DMS 273 (cell line): ENCODE results near the gene DNAAF5.

Experiments
- DNase-seq: peaks from one replicate; lab custom pipeline; 2025; ENCODE audit not compliant: unreplicated experiment; lab: John Stamatoyannopoulos, UW

Gene DNAAF5

GRCh38 chr7:706721-707120 lies 19.8 kb upstream of the DNAAF5 start:
- no peak for DNase-seq

DNA sequence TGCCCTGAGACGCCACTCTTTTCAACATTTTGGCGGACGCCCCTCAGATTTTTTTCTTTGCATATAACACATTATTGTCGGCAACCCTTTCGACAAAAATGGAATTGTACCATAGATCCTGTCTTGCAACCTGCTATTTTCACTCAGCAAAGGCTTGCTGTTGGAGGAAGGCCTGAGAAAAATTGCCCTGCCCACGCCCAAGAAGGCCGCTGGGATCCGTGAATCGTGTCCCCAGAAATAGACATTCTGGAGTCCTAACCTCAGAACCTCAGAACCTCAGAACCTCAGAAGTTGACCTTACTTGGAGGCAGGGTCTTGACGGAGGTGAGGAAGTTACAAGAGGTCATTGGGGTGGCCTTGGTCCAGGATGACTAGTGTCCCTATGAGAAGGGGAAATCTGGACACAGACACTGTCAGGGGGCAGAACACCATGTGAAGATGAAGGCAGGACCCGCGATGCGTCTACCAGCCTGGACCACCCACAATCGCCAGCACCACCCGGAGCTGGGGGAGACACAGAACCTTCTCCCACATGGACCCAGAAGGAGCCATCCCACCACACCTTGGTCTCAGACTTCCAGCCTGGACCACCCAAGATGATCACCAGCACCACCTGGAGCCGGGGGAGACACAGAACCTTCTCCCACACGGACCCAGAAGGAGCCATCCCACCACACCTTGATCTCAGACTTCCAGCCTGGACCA lies 19.1 kb upstream of the DNAAF5 start:
- DNase-seq = no peak

- DNase-seq = no peak
Observed at GRCh38 chr7:710161-710560, 16.3 kb upstream of the DNAAF5 start.

DNA sequence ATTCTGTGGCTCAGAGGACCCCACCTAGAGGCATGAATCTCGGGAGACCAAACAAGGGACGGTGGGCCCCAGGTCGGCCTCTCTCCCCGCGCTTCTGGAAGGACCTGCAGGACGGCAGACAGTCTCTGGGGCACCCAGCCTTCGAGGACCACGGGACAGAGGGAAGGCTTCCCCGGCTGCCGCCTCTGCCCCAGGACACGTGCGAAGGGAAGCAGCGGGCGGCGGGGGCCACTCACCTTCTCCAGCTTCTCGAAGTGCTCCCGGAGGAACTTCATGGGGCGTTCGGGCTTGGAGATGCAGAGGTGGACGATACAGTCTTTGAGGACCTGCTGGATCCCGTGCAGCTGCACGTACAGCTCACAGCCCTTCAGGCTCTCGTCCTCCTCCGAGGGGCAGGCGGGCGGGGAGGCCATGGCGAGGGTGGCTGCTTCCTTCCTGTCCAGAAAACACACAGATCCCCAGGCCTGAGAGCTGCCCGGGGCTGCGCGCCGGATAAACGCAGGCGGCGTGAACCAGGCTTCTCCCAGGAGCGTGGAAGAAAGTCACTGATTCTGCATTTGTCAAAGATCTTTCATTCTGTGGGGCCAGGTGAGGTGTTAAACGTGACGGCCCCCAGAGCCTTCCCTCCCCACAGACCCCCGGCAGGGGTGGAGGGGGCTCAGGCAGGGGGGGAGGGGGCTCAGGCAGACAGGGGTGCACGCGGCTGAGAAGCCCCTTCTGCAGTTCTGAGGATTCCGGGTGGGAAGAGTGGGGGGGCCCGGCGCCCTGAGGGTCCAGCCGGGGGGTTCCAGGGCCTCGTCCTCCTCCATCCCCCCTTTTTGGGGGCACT lies 15.2 kb upstream of the DNAAF5 start:
- no peak for DNase-seq

DNA sequence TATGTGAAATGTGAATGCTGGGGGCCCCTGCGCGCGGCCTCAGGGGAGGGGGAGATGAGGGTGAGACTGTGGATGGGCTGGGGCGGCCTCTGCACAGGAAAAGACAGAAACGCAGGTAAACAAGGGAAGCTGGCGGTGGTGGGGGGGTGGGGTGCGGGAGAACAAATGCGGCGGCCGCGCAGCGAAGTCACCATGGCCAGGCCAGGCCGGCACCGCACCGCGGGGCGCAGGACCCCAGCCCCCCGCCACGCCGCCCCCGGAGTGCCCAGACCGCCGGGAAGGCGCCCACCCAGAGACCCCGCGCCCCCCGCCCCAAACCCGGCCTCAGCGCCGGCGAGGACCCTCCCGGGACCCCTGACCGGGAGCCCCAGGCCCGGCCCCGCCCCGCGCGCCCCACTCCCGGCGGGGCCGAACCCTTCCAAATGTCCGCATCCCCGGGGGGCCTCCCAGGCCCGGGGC lies 14.5 kb upstream of the DNAAF5 start:
- DNase-seq = no peak

- DNase-seq = peak; percentile 55
Observed at GRCh38 chr7:712381-713138, 13.9 kb upstream of the DNAAF5 start.

DNA sequence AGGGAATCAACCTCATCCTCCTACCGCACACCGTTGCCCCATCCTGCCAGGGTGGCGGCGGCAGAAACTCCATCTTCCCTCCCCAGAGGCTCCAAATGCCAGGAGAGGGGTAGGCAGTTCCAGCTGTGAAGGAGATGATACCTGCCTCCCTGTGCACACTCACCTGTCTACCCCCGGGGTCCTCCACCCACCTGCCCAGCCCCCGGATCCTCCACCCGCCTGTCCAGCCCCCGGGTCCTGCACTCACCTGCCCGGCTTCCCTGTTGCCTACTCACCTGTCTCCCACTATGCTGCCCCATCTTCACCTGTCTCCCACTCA lies 13.4 kb upstream of the DNAAF5 start:
- no peak for DNase-seq

DNA sequence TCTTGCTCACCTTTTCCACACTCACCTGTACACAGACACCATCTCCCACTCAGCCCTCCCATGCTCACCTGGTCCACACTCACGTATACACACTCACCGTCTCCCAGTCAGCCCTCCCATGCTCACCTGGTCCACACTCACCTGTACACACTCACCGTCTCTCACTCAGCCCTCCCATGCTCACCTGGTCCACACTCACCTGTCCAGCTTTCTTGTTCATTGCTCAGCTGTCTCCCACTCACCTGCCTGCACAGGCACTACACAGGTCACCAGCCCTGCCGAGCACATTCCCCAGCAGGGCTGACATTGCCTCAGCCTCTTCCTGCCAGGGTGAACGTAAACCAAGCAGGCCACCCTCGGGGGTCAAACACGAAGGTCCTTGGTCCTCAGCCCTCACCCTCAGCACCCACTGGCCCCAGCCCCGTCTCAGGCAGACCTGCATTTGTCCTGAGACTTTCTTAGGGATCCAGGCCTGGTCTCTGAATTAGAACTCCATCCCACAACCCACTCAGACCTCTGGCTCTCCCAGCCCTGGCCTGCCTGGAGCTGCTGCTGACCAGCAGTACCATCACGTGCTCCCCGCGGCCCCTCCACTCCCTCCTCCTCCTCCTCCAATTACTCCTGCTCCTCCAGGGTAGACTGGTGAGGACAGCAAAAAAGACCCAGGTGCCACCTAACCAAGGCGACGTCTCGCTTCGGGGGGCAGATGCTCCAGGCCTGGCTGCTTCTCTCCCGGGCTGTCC lies 12.8 kb upstream of the DNAAF5 start:
- no peak for DNase-seq

- DNase-seq = no peak
Observed at GRCh38 chr7:714251-714671, 12.2 kb upstream of the DNAAF5 start.

DNA sequence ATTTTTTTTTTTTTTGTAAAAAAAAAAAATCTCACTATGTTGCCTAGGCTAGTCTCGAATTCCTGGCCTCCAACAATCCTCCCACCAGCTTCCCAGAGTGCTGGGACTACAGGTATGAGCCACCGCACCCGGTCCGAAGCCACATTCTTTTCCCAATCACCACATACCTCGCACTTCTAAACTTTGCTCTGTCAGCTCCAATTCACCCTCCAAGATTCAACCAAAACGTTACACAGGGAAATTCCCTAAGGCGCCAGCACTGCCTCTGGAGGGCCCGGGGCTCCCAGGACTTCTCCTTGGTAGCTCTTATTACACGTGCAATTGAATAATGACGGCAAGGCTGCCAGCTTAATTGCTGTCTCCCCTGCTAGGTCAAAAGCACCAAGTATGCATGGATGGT lies 10.3 kb upstream of the DNAAF5 start:
- DNase-seq = no peak

DNA sequence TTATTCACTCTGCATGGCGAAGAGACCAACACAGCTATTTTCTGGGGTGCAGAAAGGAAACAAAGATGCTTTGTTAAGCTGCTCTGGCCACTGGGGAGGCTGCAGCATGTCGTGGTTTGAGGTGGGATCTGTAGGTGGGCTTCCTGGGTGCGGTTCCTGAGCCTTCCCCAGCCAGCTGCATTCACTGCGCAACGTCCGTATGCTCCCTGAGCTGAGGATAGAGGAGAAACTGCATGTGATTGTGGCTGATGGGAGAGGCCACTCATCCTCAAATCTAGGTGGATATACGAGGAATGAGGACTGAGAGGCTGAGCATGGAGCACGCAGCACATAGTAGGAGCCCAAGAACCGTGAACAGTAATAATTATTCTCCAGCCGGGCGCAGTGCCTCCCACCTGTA lies 9.9 kb upstream of the DNAAF5 start:
- no peak for DNase-seq

DNA sequence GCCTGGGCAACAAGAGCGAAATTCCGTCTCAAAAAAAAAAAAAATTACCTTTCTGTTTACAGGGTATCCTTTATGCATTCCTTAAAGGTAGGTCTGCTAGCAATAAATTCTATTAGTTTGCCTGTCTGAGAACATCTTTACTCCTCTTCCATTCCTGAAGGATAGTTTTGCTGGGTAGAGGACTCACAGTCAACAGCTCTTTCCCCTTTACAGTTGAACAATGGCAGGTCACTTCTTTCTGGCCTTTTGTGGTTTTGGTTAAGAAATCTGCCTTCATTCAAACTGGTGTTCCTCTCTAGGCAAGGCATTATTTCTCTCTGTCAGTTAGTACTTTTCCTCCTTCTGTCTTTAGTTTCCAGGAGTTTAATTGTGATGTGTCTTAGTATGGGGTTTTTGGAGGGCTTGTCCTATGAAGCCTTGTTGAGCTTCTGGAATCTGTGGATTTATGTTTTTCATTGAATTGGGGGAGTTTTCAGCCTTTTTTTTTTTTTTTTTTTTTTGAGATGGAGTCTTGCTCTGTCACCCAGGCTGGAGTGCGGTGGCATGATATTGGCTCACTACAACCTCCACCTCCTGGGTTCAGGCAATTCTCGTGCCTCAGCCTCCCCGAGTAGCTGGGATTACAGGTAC lies 4.8 kb upstream of the DNAAF5 start:
- no peak for DNase-seq

DNA sequence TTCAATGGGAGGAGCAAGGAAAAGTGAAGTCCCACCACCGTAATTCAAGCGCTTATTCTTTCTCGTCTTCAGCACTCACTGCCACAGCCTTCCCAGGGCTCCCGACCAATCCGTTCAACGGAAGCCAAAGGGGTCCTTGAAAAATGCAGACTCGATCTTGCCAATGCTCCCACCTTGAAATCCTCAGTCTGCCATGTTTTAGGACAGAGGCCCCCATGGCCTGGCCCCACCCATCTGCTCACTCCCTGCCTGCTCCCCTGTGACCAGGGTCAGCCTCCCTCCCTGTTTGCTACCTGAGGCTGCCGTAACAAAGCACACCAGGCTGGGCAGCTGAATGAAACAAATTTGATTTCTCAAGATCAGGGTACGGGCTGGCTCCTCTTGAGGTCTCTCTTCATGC lies 3.0 kb upstream of the DNAAF5 start:
- DNase-seq = no peak

DNA sequence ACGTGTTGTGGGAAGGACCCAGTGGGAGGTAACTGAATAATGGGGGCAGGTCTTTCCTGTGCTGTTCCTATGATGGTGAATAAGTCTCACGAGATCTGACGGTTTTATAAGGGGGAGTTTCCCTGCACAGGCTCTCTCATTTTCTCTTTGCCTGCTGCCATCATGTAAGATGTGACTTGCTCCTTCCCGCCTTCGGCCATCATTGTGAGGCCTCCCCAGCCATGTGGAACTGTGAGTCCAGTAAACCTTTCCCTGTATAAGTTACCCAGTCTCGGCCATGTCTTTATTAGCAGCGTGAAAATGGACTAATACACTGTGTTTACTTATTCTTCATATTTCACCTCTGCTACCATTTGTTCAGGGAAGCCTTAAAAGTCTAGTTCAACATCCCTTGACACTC lies 2.2 kb upstream of the DNAAF5 start:
- DNase-seq = no peak

GRCh38 chr7:725223-726005 lies 1.1 kb upstream of the DNAAF5 start:
- no peak for DNase-seq

DNA sequence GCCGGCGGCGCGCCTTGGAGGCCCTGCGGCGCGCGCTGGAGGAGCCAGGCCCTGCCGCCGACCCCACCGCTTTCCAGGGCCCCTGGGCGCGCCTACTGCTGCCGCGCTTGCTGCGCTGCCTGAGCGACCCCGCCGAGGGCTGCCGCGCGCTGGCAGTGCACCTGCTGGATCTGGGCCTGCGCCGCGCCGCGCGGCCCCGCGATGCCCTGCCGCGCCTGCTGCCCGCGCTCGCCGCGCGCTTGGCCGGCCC lies 280 bp downstream of the DNAAF5 start:
- DNase-seq = no peak

DNA sequence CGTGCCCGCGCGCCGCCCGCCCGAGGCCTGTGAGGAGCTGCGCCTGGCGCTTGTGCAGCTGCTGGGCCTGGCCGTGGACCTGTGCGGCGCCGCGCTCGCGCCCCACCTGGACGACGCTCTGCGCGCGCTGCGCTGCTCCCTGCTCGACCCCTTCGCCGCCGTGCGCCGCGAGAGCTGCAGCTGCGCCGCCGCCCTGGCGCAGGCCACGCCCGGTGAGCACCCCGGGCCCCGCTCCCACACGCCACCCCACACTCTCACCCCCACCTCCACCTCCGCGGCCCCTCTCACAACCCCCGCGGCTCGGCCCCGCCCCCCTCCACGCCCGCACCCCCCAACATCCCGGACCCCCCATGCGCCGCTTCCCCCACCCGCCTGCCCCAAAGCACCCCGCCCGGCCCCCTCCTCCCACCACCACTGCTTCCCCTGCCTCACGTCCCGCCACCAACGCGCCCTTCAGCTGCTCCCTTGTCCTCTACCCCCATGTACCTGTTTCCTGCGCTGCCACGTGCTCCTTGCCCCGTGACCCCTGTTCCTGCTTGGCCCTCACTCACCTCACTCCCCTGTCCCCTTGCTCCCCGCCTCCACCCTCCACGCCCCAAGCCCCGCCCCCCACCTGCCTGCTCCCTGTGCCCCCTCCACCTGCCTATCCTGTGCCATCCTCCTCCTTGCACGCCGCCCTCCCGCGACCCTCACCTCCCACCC lies 756 bp downstream of the DNAAF5 start, which contains the start of gene PRKAR1B:
Gene PRKAR1B (minus strand): TSS at position 178 of the 702 bp plus-strand sequence. CDS start 15,776 bp downstream, outside the sequence.
- peak; percentile 83 for DNase-seq

DNA sequence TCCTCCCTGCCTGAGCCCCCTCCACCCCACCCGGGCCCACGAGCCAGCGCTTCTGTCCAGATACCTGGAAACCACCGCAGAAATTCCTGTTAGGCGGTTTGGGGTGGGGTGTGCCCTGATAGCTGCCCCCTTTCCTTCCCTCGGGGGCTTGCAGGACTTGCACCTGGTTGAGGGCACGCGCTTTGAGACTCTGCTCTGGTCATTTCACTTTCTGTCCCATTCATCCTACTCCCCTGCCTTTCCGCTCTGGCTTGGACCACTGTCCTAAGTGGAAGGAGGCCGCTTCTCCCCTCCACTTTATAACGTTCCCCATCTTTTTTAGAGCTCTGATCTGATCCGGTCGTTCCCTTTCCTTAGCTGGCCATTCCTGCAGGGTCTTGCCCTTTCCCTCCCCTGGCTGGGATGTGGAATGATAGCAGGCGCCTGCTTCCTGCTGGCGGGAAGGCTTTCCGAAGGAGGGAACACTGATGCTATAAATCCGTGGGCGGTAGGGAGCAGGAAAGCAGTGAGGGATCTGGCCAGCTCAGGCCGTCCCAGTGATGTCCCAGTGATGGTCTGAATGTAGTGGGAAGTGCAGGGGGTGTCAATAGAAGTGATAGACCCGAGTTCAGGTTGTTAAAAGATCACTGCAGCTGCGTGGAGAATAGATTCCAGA lies 1.4 kb downstream of the DNAAF5 start:
- DNase-seq = peak; percentile 54

GRCh38 chr7:728602-729001 lies 2.1 kb downstream of the DNAAF5 start:
- DNase-seq = no peak
